ENCODE data around the gene MGMT.

DNA sequence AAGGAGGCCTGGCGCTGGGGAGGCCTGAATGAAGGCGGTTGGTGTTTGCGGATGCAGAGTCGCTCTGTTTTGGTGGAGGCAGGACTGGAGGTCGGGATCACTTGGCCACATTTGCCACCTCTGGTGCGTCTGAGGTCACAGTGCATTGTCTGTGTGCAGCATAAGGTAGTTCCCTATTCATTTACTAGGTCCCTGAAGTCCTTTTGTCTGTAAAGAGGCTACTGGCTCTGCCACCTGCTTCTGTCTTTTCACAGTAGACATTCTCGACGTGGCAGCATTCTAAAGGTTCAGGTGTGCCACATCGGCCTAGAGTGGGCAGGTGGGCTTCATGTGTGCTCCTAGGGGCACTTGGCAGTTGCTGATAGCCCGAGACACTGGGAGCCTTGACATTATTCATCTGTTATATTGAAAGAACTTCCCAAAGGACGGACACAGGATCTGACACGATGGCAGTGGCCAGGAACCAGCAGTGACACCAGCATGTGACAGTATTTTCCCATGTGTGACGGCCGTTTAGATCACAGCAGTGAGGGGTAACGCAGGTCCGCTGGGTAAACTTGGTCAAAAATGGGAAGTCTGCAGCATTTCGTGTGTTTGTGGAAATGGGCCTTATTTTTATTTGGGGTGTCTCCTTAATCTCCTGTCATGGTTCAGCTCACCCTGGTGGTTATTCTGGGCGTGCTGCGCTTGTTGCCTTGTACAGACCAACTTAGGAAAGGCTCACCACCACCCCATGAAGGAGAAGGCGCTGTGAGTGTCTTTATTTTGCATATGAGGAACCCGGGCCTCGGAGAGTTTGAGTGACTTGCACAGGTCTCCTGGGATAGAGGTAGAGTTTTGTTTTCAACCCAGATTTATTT is 5.9 kb downstream of the MGMT start:
- TF ChIP-seq, protein P1, sequence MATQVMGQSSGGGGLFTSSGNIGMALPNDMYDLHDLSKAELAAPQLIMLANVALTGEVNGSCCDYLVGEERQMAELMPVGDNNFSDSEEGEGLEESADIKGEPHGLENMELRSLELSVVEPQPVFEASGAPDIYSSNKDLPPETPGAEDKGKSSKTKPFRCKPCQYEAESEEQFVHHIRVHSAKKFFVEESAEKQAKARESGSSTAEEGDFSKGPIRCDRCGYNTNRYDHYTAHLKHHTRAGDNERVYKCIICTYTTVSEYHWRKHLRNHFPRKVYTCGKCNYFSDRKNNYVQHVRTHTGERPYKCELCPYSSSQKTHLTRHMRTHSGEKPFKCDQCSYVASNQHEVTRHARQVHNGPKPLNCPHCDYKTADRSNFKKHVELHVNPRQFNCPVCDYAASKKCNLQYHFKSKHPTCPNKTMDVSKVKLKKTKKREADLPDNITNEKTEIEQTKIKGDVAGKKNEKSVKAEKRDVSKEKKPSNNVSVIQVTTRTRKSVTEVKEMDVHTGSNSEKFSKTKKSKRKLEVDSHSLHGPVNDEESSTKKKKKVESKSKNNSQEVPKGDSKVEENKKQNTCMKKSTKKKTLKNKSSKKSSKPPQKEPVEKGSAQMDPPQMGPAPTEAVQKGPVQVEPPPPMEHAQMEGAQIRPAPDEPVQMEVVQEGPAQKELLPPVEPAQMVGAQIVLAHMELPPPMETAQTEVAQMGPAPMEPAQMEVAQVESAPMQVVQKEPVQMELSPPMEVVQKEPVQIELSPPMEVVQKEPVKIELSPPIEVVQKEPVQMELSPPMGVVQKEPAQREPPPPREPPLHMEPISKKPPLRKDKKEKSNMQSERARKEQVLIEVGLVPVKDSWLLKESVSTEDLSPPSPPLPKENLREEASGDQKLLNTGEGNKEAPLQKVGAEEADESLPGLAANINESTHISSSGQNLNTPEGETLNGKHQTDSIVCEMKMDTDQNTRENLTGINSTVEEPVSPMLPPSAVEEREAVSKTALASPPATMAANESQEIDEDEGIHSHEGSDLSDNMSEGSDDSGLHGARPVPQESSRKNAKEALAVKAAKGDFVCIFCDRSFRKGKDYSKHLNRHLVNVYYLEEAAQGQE (IDR thresholded peaks at IDR 0.05; ENCODE audit: low read depth, low read length) = no peak
- TF ChIP-seq, protein P2, sequence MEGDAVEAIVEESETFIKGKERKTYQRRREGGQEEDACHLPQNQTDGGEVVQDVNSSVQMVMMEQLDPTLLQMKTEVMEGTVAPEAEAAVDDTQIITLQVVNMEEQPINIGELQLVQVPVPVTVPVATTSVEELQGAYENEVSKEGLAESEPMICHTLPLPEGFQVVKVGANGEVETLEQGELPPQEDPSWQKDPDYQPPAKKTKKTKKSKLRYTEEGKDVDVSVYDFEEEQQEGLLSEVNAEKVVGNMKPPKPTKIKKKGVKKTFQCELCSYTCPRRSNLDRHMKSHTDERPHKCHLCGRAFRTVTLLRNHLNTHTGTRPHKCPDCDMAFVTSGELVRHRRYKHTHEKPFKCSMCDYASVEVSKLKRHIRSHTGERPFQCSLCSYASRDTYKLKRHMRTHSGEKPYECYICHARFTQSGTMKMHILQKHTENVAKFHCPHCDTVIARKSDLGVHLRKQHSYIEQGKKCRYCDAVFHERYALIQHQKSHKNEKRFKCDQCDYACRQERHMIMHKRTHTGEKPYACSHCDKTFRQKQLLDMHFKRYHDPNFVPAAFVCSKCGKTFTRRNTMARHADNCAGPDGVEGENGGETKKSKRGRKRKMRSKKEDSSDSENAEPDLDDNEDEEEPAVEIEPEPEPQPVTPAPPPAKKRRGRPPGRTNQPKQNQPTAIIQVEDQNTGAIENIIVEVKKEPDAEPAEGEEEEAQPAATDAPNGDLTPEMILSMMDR (IDR thresholded peaks at IDR 0.05) = no peak
- no peak for TF ChIP-seq EP300 (IDR thresholded peaks at IDR 0.05; ENCODE audit: borderline replicate concordance in 1 of 2, low read depth in 1 of 2, low read length in 1 of 2)

Data from SK-N-SH (cell line).